ENCODE data around the gene UACA.

UACA gene

DNA sequence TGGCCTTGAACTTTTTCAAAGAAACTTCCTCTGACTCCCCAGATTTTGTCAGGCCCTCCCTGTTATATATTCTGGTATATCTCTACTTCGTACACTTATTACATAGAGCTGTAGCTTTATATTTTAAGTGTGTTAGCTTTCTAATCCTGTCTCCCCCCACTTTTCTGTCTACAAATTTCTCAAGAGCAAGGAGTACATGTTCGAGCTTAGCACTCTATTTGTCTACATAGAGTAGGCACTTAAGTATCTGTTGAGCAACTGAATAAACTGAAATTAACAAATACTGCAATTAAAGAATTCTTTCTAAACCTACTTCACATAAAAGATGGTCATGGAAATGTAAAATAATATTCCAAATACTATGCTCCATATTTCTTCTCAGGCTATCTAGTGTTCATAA lies 39.4 kb downstream of the UACA start:
- TF ChIP-seq, protein P1, sequence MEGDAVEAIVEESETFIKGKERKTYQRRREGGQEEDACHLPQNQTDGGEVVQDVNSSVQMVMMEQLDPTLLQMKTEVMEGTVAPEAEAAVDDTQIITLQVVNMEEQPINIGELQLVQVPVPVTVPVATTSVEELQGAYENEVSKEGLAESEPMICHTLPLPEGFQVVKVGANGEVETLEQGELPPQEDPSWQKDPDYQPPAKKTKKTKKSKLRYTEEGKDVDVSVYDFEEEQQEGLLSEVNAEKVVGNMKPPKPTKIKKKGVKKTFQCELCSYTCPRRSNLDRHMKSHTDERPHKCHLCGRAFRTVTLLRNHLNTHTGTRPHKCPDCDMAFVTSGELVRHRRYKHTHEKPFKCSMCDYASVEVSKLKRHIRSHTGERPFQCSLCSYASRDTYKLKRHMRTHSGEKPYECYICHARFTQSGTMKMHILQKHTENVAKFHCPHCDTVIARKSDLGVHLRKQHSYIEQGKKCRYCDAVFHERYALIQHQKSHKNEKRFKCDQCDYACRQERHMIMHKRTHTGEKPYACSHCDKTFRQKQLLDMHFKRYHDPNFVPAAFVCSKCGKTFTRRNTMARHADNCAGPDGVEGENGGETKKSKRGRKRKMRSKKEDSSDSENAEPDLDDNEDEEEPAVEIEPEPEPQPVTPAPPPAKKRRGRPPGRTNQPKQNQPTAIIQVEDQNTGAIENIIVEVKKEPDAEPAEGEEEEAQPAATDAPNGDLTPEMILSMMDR (IDR thresholded peaks at IDR 0.05; ENCODE audit: insufficient read depth, low read length), result no peak
- no peak for DNase-seq (ENCODE audit: low read depth in 1 of 2, low spot score in 1 of 2)

DNA sequence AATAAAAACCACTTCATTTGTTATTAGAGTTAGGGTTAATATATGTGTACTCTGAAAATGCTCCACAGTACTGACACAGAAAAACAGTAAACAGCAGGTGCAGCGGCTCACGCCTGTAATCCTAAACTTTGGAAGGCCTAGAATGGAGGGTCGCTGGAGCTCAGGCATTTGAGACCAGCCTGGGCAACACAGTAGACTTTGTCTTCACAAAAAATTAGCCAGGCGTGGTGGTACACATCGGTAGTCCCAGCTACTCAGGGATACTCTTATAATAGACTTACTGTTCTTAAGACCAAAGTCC lies 40.3 kb downstream of the UACA start:
- no peaks in the 10 kb centered on the region for H3K27me3 ChIP-seq (ENCODE audit: insufficient read depth, poor library complexity, severe bottlenecking)
- H3K4me3 ChIP-seq (replicated peaks; ENCODE audit: insufficient read depth, low read length), result no peak overlapping the region
- no peak for DNase-seq (ENCODE audit: low read depth in 1 of 2, low spot score in 1 of 2)
- TF ChIP-seq POLR2AphosphoS5 (IDR thresholded peaks at IDR 0.05; ENCODE audit: low read depth) (no peak), GABPA (IDR thresholded peaks at IDR 0.05; ENCODE audit: low read depth) (no peak), SPI1 (IDR thresholded peaks at IDR 0.05; ENCODE audit: borderline replicate concordance, low read depth) (no peak)
- TF ChIP-seq, protein P1 (IDR thresholded peaks at IDR 0.05; ENCODE audit: insufficient read depth, low read length), result no peak
- TF ChIP-seq, protein P2, sequence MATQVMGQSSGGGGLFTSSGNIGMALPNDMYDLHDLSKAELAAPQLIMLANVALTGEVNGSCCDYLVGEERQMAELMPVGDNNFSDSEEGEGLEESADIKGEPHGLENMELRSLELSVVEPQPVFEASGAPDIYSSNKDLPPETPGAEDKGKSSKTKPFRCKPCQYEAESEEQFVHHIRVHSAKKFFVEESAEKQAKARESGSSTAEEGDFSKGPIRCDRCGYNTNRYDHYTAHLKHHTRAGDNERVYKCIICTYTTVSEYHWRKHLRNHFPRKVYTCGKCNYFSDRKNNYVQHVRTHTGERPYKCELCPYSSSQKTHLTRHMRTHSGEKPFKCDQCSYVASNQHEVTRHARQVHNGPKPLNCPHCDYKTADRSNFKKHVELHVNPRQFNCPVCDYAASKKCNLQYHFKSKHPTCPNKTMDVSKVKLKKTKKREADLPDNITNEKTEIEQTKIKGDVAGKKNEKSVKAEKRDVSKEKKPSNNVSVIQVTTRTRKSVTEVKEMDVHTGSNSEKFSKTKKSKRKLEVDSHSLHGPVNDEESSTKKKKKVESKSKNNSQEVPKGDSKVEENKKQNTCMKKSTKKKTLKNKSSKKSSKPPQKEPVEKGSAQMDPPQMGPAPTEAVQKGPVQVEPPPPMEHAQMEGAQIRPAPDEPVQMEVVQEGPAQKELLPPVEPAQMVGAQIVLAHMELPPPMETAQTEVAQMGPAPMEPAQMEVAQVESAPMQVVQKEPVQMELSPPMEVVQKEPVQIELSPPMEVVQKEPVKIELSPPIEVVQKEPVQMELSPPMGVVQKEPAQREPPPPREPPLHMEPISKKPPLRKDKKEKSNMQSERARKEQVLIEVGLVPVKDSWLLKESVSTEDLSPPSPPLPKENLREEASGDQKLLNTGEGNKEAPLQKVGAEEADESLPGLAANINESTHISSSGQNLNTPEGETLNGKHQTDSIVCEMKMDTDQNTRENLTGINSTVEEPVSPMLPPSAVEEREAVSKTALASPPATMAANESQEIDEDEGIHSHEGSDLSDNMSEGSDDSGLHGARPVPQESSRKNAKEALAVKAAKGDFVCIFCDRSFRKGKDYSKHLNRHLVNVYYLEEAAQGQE (IDR thresholded peaks at IDR 0.05; ENCODE audit: insufficient replicate concordance, low read depth), result no peak
- no peak overlapping the region for H3K27ac ChIP-seq (replicated peaks)

More for the DNA sequence above, 39.4 kb downstream of the UACA start:
- no peaks in the 10 kb centered on the region for H3K27me3 ChIP-seq (ENCODE audit: insufficient read depth, poor library complexity, severe bottlenecking)
- H3K27ac ChIP-seq (replicated peaks), result no peak overlapping the region
- no peak overlapping the region for H3K4me3 ChIP-seq (replicated peaks; ENCODE audit: insufficient read depth, low read length)

DNA sequence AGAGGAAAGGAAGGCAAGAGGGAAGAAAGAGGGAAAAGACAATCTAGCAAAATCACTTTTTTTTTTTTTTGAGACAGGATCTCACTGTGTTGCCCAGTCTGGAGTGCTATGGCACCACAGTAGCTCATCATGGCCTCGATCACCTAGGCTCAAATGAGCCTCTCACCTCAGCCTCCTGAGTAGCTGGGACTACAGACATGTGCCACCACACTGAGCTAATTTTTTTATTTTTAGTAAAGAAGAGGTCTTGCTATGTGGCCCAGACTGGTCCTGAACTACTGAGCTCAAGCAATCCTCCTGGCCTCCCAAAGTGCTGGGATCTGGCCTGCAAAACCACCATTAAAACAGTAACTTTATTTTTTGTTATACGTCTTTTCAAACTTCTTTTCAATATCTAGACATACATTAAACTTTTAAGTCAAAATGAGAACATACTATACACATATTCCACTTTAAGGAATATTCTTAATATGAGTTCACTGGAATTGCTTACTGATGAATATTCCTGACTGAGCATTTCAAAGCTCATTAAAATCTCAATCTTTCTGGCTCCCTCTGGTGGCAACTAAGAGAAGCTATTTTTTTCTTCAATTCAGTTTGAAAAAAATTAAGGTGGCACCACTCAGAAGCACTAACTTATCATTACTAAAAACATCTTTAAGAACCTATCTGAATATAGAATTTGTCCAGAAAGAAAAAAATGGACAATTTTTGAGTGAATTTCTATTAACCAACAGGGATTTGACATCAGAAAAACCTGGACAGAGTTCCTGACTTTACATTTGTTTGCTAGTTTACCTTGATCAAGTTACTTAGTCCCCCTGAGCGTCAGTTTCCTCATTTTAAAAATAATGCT lies 40.9 kb downstream of the UACA start:
- DNase-seq (ENCODE audit: low read depth in 1 of 2, low spot score in 1 of 2), result peak in 1 of 2 experiments; percentile 6
- Histone ChIP-seq H3K4me3 (replicated peaks; ENCODE audit: insufficient read depth, low read length) (no peak overlapping the region), H3K27ac (replicated peaks) (no peak overlapping the region), H3K27me3 (ENCODE audit: insufficient read depth, poor library complexity, severe bottlenecking) (no peaks in the 10 kb centered on the region)
- TF ChIP-seq, protein P1 (IDR thresholded peaks at IDR 0.05; ENCODE audit: insufficient read depth, low read length), result peak; percentile 13
- TF ChIP-seq POLR2AphosphoS5 (IDR thresholded peaks at IDR 0.05; ENCODE audit: low read depth), result no peak

DNA sequence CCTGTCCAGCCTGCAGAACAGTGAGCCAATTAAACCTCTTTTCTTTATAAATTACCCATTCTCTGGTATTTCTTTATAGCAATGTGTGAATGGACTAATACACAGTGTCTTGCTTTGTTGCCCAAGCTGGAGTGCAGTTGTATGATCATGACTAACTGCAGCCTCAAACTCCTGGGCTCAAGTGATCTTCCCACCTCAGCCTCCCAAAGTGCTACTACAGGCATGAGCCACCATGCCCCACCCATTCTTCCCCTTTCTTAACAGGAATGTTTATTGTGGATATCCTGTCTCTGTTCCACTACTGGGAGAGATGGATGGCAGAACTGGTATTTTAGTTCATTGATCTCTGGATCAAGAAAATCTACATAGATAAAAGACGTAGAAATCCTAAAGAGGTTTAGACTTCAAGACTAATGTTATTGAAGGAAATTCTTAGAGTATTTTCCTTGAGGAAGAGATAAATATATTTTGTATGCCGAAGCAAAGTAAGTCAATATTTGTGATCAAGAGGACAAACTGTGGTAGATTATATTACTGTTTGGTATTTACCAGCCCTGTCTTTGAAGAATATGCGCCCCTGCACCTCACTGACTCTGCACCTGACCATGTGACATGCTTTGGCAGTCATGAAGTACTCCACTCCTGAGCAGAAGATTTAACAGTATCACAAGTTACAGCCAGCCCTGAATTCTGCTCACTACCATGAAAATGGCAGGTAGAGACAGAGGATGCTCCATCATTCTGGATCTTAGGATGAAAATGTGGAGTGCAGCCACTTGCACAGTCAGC lies 42.9 kb downstream of the UACA start:
- no peaks in the 10 kb centered on the region for H3K27me3 ChIP-seq (ENCODE audit: insufficient read depth, poor library complexity, severe bottlenecking)
- H3K27ac ChIP-seq (replicated peaks), result no peak overlapping the region
- no peak overlapping the region for H3K4me3 ChIP-seq (replicated peaks; ENCODE audit: insufficient read depth, low read length)
- no peak for TF ChIP-seq GABPA (IDR thresholded peaks at IDR 0.05; ENCODE audit: low read depth)
- TF ChIP-seq, protein P2 (IDR thresholded peaks at IDR 0.05; ENCODE audit: insufficient replicate concordance, low read depth), result no peak
- TF ChIP-seq, protein P1 (IDR thresholded peaks at IDR 0.05; ENCODE audit: insufficient read depth, low read length), result no peak
- TF ChIP-seq SPI1 (IDR thresholded peaks at IDR 0.05; ENCODE audit: borderline replicate concordance, low read depth), result no peak
- TF ChIP-seq POLR2AphosphoS5 (IDR thresholded peaks at IDR 0.05; ENCODE audit: low read depth), result no peak
- DNase-seq (ENCODE audit: low read depth in 1 of 2, low spot score in 1 of 2), result no peak
